Epithelial cell of proximal tubule (primary cell): ENCODE results near the gene AKR7A3. TPM values are rescaled to one million over a fixed set of nuclear protein-coding genes. Genes with fewer than 3 reads are reported as not detected.
A peak's percentile ranks its signal among the peaks of the same experiment; 100 is the strongest.

Experiments used
- DNase-seq: peaks from one replicate; pipeline ENCODE4 v3.0.0-alpha.2; 2011; ENCODE audit warnings: low read depth
- H3K4me3 ChIP-seq: 2 replicates; pipeline ENCODE4 v1.5.1; 2011; ENCODE audit warnings: low read depth, mild to moderate bottlenecking, low read length
- total RNA-seq: library from RNA; depleted of rRNA; stranded (reverse); fragments of >200 nt; gene quantifications from 2 replicates; pipeline ENCODE4 v1.2.3, GENCODE V29; 2015
- TF ChIP-seq, protein P1 (sequence below): conservative IDR thresholded peaks from 2 replicates; pipeline ENCODE4 v1.5.1; 2012; ENCODE audit warnings: low read depth, mild to moderate bottlenecking, low read length

AKR7A3 gene
- total RNA-seq, 1 donor from 2014 or later = 1.3 TPM

DNA sequence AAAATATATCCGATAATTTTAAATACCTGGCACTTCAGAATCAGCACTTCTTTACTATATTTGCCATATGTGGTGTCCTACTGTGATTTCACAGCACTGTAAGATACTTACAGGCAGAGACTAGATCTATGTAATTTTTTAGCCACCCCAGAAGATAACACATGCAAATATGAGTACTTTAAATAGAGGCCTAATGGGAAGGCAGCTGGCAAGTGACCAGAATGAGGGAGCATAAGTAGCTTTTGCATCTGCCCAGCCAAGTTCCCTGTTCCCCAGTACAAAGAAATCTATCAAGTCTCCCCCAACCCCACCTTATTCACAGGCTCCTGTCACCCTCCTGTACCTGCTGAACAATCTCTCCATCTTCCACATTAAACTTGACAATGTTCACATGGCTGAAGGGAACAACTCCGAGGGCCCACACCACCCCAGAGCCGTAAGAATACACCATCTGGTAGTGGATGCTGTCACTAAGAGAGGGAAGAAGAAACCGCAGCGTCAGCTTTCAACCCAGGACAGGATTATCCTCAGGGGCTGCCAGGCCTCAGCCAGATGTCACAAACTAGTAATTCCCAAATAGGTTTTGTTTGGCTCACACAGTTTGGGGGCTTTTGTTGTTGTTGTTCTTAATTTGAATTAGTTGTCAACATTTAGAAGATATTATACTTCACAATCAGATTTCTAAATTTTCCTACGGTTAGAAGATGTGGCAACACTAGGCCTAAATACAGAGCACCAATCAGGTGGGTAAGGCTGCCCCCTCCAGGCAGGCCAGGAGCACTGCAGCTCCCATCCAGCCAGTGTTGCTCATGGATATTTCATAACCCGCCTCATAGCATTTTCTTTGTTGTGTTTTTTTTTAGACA, 47.7 kb downstream of the AKR7A3 start:
- H3K4me3 ChIP-seq = no peak overlapping the region
- DNase-seq = no peak
- TF ChIP-seq, protein P1, sequence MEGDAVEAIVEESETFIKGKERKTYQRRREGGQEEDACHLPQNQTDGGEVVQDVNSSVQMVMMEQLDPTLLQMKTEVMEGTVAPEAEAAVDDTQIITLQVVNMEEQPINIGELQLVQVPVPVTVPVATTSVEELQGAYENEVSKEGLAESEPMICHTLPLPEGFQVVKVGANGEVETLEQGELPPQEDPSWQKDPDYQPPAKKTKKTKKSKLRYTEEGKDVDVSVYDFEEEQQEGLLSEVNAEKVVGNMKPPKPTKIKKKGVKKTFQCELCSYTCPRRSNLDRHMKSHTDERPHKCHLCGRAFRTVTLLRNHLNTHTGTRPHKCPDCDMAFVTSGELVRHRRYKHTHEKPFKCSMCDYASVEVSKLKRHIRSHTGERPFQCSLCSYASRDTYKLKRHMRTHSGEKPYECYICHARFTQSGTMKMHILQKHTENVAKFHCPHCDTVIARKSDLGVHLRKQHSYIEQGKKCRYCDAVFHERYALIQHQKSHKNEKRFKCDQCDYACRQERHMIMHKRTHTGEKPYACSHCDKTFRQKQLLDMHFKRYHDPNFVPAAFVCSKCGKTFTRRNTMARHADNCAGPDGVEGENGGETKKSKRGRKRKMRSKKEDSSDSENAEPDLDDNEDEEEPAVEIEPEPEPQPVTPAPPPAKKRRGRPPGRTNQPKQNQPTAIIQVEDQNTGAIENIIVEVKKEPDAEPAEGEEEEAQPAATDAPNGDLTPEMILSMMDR = peak; percentile 92

DNA sequence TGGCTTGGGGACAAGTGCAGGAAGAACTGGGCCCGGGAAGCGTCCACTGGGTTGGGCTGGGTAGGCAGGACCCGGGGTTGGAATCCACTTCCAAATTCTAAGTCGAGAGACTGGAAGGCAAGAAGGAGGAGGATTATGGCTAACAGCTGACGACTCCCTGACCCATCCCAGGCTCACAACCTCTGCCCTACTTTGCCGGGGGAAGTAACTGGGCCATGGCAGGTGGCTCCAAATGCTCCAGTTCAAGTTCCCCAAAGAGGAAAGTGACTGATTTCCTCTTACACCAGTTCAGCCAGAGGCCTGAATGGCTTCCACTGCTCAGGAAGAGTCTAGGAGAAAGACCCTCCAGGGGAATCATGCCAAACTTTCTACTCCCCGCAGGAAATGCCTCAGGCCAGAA, 48.7 kb downstream of the AKR7A3 start:
- DNase-seq = no peak
- TF ChIP-seq, protein P1 = no peak
- no peak overlapping the region for H3K4me3 ChIP-seq

DNA sequence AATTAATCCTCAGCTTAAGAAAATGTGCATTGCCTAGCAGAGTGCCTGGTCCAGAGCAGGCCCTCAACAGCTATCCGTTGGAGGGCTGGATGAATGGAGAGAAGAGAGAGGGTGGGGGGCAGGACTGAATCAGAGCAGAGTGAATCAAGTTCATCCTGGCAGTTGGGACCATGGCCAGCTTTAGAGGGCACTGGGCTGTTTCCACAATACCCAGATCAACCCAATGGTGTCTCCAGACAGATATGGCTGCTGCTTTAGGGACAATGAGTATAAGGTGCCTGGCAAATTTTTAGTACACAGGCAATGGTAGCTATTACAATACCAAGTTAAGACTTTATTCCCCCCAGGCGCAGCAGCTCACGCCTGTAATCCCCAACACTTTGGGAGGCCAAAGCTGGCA, 54.3 kb downstream of the AKR7A3 start:
- TF ChIP-seq, protein P1 = no peak
- DNase-seq = no peak
- H3K4me3 ChIP-seq = no peak overlapping the region

Other genes with a start within 250 kb of the AKR7A3 start
- 53.0 and 78.3 TPM in 2 replicates for gene UBR4, start 78.5 kb downstream of the AKR7A3 start, total RNA-seq
- gene EMC1, start 37.2 kb downstream of the AKR7A3 start, total RNA-seq = 28.8 and 60.3 TPM in 2 replicates
- gene MRTO4, start 37.0 kb downstream of the AKR7A3 start, total RNA-seq = 47.2 and 117 TPM in 2 replicates
- 92.4 and 102 TPM in 2 replicates for gene AKR7A2, start 23.4 kb upstream of the AKR7A3 start, total RNA-seq
- 21.7 and 23.7 TPM in 2 replicates for gene SLC66A1, start 23.6 kb upstream of the AKR7A3 start, total RNA-seq
- gene CAPZB, start 196.8 kb upstream of the AKR7A3 start, total RNA-seq = 74.9 and 105 TPM in 2 replicates